Stimulated activated CD8-positive, alpha-beta memory T cell treated with anti-CD3 and anti-CD28 coated beads, Interleukin-12 subunit alpha, Interleukin-12 subunit beta, amount 100 ng/mL, for 1 hour (primary cell): Measurements from ENCODE around the gene XXYLT1.

Source experiments
- DNase-seq: peaks from one replicate; pipeline ENCODE4 v3.0.0-alpha.2; 2020; ENCODE audit warnings: low read depth

The XXYLT1 gene

GRCh38 chr3:195077611-195078540 is 193.1 kb downstream of the XXYLT1 start:
- DNase-seq, result no peak

GRCh38 chr3:195076981-195077610 is 193.9 kb downstream of the XXYLT1 start:
- DNase-seq, result no peak

- no peak for DNase-seq
These were observed 194.8 kb downstream of the XXYLT1 start for GRCh38 chr3:195075941-195076875.

- no peak for DNase-seq
These were observed 195.6 kb downstream of the XXYLT1 start for GRCh38 chr3:195075199-195075940.

GRCh38 chr3:195073866-195074860 is 196.8 kb downstream of the XXYLT1 start:
- DNase-seq, result no peak

GRCh38 chr3:195072916-195073564 is 197.9 kb downstream of the XXYLT1 start:
- no peak for DNase-seq

GRCh38 chr3:195071916-195072820 is 198.8 kb downstream of the XXYLT1 start:
- no peak for DNase-seq

- DNase-seq, result no peak
These were observed 199.8 kb downstream of the XXYLT1 start for GRCh38 chr3:195071011-195071728.

- DNase-seq, result no peak
These were observed 200.6 kb downstream of the XXYLT1 start for GRCh38 chr3:195070336-195070735.

GRCh38 chr3:195069501-195070251 is 201.3 kb downstream of the XXYLT1 start:
- DNase-seq, result no peak

GRCh38 chr3:195068084-195069080 is 202.6 kb downstream of the XXYLT1 start:
- no peak for DNase-seq

GRCh38 chr3:195066441-195066841 is 204.5 kb downstream of the XXYLT1 start:
- no peak for DNase-seq

GRCh38 chr3:195065864-195066185 is 205.1 kb downstream of the XXYLT1 start:
- no peak for DNase-seq

GRCh38 chr3:195065142-195065863 is 205.7 kb downstream of the XXYLT1 start:
- DNase-seq, result no peak

- DNase-seq, result no peak
These were observed 206.5 kb downstream of the XXYLT1 start for GRCh38 chr3:195064300-195064931.
